Dermis blood vessel endothelial cell (primary cell): ENCODE data around the gene TBC1D4. TPM values are rescaled to one million over a fixed set of nuclear protein-coding genes. Genes with fewer than 3 reads are reported as not detected.

Source experiments
- DNase-seq: peaks from one replicate; pipeline ENCODE4 v3.0.0; 2010
- total RNA-seq: library from RNA; depleted of rRNA; stranded (reverse); fragments of >200 nt; gene quantifications from 2 replicates; pipeline ENCODE4 v1.2.3, GENCODE V29; 2014

The TBC1D4 gene
- total RNA-seq, 1 donor from 2014 or later: 92.7 TPM

DNA sequence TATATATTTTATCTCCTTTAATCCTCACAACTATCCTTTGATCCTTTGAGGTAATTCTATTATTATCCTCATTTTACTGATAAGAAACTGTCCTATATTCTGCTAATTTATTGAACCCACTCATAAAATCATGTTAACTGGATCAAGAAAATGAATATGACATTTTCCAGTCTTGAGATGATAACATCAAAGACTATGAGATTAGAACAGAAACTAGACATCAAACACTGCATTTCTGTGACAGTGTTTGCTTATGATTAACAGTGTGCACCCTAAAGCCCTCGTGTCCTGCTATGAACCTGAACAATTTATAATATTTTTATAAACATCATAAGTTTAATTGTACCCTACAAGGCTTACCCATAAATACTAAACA lies 96.3 kb downstream of the TBC1D4 start:
- DNase-seq: no peak

DNA sequence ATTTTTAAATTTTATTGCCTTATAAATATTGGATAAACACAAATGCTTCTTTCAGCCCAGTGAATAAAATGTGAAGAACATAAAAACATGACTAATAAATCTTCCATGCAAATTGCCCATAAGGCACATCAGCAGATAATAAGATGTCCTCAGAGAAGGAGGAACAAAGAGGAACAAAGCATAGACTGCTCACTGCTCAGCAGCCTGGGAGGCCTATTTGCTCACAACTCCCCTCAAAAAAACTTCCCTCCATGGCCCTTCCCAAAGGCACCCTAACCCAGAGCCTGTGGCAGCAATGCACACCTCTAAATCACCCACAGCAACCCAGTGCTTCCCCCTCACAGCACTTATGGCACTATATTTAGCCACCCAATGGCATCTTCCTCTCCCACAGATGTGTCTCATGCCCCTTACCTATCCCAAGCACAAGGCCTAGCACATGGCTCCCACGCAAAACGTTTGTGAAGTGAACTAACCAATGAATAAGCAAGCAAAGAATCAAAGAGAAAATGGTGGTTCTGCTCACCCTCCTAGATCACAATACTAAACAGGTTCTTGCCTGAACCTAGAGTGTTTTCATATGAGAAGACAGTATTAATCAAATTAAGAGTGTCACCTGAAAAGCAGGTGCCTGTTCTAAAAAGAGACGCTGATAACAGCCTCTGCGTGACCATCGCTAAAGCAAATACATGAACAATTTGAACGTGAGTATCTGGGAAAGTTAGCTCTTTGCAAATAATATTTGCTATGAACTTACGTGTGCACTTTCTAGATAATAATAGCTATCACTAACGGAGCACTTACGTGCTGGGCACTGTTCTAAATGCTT lies 96.9 kb downstream of the TBC1D4 start:
- no peak for DNase-seq

DNA sequence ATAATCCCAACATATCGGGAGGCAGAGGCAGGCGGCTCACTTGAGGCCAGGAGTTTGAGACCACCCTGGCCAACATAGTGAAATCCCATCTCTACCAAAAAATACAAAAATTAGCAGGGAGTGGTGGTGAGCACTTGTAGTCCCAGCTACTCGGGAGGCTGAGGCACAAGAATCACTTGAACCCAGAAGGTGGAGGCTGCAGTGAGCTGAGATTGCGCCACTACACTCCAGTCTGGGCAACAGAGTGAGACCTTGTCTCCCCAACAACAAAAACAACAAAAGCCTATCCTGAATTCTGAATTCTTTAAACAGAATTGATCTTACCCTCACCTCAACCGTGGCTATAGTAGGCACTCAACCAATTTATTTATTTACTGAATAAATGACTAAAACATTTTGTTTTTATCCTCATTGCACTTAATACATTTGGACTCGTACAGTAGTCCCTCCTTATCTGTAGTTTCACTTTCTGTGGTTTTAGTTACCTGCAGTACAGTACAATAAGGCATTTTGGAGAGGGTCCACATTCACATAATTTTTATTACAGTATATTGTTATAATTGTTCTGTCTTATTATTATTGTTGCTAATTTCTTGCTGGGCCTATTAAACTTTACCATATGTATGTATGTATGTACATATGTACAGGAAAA lies 98.8 kb downstream of the TBC1D4 start:
- DNase-seq: no peak

DNA sequence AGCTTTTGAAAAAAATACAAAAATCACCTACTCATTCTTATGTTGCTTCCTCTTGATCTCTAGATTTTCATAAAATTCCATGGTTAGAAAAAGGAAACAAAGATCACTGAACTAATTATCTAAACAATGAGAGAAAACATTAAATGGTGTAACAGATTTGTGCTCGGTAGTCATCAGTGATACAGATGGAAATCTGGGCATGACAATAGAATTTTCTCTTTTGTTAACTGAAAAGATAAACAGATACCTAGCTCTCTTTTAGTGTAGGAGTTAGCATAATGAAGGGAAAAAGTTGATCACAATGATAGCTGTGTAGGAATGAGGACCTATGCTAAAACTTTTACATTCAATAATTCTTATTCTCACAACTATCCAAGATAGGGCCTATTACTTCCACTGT lies 103.7 kb downstream of the TBC1D4 start:
- DNase-seq: no peak

DNA sequence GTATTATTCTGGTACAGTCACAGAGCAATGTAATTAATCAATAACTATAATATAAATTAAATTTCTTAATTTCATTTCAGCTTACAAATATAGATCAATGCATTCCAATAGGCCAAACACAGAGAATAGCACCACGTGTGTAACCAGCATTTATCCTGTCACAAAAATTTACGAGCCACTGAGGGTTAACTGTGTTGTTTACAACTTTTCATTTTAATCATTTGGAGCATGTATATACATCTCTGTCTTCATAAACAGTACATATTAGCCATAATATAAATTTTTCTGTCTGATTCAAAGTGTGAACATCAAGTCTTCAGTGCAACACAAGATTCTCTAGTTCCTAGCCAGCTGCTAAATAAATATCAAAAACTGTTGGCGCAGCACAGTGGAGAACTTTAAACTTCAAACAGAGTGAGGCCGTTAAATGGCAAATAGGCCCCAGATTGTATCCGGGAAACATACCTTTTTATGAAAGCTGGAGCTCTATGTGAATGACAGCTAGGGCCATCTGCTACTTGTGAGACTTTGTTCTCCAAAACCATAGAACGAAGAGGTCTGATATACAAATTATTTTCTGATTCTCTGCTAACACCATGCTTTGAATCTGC lies 105.1 kb downstream of the TBC1D4 start:
- no peak for DNase-seq

DNA sequence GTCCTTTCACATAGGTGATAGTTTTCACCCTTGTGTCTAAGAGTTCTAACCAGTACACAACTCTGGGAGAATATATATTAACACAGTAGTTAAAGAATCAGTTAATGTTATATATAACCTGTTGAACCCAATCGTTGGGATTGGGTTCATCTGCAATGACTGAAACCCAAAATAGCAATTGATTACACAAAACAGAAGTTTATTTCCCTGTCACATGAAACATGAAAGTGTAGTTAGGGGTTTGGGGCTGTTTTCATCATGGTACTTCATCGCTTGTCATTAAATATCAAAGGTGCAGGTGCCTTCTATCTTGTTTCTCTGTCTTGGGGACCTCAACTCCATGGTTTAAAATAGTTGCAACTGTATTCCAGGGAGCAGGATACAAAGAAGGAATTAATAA lies 106.6 kb downstream of the TBC1D4 start:
- DNase-seq: no peak

DNA sequence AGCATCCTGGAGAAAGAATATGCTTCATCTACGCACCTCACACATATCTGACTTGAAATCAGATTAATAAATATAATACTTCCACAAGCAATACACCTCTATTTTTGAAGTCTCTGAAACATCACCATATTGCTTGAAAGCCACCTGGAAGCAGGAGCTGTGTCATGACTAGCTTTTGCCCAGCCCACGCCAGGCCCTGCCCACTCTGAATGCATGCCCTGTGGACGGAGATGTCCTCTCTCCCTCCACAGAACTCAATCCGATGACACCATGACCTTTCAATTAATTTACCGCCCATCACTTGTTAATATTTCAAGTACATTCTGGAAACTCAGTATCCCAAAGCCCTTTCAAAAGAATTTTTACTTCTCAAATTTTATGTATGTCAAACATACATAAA lies 108.0 kb downstream of the TBC1D4 start:
- DNase-seq: no peak

DNA sequence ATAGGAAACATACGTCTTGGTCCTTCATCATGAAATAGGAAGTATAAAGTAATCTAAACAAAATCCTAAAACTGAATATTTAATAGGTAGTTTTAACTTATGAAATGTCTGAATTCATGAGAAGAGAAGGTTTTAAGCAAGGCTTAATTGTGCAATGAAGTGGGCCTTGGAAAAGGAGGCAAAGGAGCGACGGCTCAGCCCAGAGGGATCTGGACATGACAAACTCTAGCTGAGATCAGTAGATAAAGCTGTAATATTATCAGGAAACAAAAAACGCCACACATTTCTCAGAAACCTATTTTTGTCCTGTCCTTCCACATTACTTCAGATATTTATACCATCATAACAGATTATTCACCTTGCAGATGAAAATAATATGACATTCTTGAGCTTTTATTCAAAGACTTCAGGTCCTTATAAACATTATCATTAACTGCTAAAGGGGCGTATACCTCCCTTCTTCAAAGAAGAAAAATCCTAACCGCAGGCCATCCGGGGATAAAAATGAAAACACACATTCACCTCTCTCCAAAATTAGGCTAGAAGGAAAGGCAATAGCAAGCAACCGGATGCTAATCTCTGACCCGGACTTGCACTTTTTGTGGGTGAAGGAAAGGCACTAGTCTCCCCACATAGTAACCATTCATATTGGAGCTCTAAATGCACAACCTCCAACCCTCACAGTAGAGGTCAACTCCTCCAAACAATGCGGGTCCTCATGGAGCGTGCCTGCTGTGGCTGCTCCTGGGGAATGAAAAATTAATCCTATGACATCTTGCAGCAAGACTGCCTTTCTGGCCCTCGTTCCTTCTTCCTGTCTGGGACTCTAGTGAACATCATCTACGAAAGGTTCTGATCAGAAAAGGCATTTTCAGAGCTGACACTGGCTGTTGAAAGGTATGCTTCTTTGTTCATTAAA lies 108.8 kb downstream of the TBC1D4 start:
- DNase-seq: no peak

DNA sequence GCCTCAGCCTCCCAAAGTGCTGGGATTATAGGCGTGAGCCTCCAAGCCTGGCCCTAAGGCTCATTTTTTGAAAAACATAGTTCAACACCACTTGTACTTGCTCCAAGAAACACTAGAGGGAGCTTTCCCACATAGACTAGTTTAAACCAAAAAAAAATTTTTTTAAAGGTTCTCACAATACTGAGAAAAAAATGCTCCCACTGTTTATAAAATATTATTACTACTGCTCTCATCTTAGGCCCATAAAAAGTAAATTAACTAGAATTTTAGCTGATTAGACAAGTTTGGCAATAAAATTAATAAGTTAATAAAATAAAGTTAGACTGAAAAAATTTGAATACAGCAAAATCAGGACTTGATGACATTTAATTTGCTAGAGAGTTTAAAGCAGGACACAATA lies 109.5 kb downstream of the TBC1D4 start:
- peak; percentile 72 for DNase-seq

DNA sequence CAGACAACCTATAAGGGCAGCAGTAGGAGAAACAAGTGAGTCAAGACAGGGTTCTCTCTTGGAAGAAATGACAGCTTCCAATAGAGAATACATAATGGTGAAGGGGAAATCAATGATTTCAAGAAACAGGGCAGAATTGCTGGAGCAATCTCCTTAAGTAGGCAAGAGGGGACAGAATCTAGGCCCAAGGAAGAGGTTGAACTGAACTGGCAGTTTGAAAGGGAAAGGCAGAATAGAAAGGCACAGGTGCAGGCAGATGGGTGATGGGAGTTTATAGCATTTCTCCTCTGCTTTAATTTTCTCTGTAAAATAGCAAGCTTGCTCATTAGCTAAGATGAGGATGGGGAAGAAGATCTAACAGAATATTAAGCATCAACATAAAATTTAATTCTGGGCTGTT lies 110.8 kb downstream of the TBC1D4 start:
- DNase-seq: no peak

DNA sequence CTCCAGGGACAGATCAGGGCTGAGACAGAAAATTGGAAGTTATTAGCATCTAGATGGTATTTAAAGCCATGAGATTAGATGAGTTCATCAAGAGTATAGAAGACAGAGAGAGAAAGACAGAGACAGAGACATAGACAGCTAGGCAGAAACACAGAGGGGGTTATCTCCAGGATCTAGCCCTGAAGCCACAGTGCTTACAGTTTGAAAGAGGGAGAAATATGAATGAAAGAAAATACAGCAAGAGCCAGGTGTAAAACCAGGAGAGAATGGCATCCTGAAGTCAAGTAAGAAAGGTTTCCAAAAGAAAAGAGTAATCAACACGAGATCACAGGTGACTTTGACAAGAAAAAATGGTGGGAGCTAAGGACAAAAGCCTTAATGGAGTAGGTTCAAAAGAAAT lies 111.2 kb downstream of the TBC1D4 start:
- DNase-seq: no peak

DNA sequence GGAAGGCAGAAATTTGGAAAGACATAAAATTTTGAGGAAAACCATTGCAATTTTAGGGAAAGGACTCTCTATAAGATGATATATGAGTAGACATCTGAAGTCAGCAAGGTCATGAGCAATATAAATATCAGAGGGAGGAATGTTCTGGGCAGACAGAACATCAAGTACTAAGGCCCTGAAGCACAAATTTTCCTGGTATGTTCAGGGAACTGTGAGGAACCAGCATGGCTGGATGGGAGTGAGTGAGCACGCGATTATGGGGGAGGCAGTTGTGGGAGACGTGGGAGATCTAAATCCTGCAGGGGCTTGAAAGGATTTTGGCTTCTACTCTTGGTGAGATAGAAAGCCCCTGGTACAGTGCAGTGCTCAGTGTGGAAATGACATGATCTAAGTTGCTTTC lies 112.0 kb downstream of the TBC1D4 start:
- no peak for DNase-seq

DNA sequence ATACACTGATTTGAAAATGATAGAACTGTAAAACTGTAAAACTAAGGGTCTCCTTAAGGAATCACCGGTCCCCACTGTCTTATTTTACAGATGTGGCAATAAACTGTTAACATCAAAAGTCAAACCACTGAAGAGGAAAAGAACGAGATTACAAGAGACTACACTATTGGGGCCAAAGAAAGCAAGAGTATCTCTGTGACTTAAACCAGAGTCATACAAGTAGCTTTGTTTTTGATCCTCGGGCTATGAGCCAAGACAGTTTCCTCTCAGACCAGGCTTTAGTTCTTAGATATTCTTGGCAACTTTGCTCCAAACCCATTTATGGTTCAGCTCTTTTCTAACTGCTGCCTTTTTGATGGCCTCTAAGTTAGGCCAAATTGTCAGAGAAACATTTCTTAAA lies 113.8 kb downstream of the TBC1D4 start:
- peak; percentile 90 for DNase-seq

DNA sequence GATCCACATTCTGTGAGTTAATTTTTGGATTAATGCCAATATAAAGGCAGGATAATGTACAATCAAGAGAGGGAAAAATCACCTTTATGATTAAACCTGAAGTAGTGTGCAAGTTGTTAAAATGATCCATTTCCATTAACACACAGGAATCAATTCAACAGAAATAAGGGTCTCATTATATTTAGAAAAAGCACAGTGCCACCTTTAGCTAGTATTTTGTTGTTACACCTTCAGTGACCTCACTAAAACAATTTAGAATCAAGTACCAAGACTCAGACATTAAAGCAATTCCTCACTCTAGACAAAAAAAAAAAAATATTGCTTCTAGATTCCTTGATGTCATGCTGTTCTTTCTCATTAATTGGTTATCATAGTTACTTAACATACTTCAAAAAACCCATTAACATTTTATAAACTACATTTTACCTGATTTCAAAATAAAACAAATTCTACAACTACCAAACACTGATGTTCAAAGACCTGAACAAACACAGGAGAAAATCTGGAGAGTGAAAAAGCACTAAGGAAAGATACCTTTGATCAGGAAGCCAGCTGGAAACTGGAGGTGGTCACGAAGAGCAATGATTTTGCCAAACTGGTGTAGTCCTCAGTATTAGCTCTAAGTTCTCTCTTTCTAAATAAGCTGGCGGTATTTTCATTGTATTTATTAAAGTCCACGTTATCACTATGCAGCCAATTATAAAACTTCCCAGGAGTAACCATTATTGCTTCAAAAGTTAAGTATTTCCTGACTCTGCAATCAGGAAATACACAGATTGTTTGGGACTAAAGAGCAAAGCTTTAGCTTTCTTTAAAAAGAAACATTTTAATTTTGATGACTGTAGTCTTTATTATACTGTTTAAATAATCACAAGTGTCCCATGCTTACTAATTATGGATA lies 115.3 kb downstream of the TBC1D4 start:
- DNase-seq: peak; percentile 76

DNA sequence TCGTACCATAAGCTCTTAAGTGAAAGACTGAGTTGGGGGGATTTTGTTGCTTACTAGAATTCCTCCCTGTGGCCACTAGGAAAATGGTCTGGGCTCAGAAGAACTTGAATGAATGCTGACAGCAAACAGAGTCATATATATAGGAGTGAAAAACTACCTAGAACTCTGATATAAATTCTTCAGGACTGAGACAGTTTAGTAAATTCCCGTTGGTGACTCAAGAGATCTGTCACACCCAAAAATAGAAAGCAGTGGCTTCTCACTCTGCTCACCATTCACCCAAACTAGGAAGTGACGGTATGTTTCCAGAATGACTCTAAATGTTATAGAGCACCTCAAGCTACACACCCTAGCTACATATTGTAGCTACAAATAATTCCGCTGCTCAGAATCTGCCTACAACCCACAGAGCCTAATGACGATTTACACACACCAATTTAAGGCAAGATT lies 116.2 kb downstream of the TBC1D4 start:
- DNase-seq: peak; percentile 89

DNA sequence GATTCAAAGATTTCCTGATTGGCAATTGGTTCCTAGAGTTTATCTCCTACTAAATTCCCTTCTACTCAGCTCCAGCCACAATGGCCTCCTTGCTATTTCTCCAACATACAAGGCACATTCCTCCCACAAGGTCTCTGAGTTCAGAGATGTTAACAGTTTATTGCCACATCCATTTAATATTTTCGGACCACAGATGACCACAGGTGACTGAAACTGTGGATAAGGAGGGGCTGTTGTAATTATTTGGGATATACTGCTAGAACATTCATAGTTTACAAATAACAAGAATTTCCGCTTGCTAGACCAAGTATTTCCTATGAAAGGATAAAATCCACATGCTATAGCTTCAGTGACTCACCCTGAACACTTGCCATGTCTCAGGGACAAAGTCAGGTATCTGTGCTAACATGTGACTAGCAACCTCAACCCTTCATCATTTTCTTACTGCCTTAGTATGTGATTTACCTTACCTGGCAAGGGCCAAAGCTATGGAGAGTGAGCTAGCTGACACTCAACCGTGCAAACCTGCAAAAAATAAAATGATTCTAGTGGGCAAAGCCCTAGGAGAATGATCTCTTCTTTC lies 117.7 kb downstream of the TBC1D4 start:
- DNase-seq: peak; percentile 68

DNA sequence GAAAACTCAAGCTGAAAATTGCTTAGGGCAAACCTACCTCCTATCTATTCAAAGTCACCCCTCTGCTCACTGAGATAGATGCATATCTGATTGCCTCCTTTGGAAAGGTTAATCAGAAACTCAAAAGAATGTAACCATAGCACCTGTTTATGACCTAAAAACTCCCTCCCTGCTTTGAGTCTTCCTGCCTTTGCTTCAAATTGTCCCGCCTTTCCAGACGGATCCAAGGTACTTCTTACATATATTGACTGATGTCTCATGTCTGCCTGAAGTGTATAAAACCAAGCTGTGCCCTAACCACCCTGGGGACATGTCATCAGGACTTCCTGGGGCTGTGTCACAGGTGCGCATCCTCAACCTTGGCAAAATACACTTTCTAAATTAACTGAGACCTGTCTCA lies 118.6 kb downstream of the TBC1D4 start:
- no peak for DNase-seq

DNA sequence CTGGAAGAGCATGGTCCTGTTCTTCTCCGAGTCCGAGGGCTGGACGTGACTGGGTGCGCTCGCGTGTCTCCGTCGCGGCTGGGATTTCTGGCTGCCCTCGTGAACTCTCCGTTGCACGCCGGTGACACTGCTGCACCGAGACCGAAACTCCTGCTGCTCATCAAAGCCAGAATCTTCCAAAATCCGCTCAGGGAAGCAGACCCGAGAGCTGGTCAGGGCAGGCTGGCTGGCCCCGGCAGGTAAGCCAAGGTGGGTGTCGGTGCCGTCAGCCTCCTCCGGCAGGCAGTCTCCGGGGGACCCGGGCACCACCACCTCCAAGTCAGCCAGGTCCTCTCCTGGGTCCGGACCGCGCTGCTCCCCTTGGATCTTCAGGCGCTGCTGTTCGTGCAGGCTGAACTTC lies 119.9 kb downstream of the TBC1D4 start:
- DNase-seq: no peak

DNA sequence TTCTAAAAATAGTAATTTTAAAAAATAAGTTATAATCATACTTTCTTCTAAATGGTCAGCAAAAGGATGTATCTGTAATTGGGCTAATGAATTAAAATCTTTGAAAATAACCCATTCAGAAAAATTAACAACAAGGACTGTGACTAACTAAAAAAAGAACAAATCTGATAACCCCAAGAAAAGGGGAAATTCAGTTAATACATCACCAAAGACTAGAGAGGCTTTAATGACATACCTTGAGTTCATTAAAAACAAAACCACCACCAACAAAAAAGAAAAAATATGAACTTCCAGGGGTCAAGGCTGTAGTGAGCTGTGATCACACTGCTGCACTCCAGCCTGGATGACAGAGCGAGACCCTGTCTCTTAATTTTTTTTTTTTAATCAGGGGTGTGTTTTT lies 121.8 kb downstream of the TBC1D4 start:
- no peak for DNase-seq

DNA sequence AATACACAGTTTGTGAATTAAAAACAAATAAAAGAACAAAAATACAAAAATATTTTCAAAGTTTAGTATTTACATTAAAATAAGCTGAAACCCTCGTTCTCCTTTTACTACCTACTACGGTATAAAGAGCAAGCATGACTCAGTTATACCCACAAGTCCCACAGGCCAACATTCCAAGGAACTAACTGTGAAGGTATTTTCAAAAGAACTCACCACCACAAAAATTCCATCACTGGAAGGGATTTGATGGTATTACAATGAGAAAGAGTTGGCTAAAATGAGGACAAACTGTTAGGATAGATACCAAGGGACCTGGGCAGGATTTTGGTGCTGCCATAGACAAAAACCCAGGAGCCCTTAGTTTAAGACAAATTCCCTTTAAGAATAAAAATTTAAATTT lies 122.7 kb downstream of the TBC1D4 start:
- DNase-seq: peak; percentile 24

DNA sequence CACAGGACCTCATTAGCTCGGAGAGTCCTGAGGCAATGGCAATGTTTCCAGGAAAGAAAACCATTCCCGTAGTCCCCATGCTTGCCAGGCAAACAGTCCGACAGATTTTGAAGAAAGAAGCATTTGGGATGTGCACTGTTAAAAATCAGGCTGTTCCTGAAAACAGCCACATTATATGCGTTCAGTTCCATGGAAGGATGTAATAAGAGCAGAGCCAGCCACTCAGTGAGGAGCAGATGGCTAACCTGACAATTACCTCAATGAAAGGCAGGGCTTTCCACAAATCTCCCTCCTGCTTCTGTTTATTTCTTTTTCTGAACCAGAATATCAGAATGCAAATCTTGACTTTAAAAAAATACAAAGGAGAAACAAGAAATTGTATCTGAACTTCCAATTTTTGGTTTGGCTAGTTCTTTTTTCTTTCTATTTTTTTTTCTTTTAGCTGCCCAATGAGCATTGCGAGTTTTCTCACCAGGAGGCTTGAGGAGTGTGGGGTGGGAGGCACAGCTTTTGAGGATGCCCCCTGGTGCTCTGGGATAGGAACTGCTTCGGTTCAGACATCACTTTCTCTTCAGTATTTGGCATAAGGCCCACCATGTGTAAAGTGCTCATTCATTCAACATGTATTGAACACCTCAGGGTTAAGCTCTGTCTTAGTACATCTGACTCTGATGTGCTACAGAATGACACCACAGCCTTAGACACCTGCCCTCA lies 124.2 kb downstream of the TBC1D4 start:
- peak; percentile 87 for DNase-seq
